Stimulated activated CD8-positive, alpha-beta memory T cell treated with anti-CD3 and anti-CD28 coated beads, Interleukin-15, amount 100 ng/mL, for 4 hours (primary cell): ENCODE measurements around the gene NPR2.

Experiments
- DNase-seq, 2 donors: peaks; one replicate each; pipeline ENCODE4 v3.0.0-alpha.2; 2020; ENCODE audit warnings: low read depth in 2 of 2

NPR2 gene

DNA sequence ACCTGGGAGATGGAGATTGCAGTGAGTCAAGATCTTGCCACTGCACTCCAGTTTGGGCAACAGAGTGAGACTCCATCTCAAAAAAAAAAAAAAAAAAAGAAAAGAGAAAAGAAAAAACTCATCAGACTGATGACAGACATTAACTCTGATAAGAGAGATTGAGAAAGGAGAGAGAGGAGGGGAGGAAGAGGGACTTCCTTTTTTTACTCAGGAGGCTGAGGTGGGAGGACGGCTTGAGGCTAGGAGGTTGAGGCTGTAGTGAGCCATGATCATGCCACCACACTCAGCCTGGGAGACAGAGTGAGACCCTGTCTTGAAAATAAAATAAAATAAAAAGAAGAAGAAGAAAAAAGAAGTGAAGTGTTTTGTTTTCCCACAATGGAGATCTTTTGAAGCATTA, 27.6 kb upstream of the NPR2 start:
- DNase-seq = no peak

DNA sequence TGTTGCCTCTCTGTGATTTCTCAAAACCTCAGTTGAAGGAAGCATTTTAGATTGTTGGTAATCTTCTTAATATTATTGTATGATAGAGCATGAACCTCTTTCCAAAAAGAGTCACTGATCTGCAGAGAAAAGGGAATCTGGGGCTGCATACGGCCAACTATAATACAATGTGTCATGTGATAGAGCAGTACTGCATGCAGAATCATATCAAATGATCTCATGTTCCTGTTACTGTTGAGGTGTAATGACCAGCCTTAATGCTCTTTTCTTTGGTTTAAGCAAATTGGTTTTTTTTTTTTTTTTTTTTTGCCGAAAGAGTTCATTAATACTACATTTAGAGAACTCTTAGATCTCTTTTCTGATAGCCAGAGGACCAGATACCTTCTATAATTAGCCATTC, 24.4 kb upstream of the NPR2 start:
- DNase-seq = no peak

DNA sequence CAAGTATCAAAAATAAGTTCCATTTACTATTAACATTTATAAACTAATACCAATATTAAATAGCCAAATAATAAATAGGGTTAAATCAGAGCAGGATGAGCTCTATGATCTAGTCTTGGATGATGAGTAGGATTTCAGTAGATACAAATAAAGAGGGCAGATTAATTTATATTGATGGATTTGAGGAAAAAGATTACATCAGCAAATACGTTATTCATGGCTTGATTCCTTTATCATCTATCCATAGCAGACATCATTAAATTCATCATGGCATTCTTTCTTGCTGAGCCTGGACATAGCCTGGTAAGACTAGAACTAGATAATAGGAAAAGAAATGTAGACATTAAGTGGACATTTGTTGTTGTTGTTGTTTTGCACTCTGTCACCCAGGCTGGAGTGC, 23.9 kb upstream of the NPR2 start:
- DNase-seq = no peak

DNA sequence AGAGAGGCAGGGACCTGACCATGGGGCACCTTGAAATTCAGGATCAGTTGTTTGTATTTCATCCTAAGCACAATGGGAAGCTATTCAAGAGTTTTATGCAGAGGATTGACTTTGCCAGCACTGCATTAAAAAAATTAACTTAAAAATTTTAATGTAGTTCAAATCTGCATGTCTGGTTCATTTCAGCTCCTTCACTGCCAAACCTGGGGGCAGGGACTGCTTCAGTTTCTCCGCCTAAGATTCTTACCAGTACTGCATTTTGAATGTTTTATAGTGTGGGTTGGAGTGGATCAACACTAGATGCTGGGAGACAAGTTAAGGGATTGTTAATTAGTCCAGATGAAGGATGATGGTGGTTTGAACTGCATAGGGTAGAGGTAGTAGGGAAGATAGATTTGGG, 21.6 kb upstream of the NPR2 start:
- DNase-seq = no peak

DNA sequence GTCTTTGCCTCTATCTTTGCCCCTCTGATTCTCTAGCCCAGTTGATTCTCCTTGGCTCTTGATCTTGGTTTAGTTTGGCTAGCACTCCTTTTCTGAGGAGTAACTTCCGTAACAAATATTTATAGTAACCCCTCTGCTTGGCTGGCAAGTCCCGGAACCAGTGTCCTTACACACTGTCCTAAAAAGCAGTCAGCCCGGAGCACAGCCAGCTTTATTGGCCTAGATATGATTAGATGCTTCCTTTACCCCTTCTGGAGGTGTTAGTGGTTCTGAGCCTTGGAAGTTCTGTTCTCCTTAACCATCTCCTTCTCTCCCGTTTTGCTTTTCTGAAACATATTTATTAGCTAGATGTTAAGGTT, 20.3 kb upstream of the NPR2 start:
- DNase-seq = no peak

DNA sequence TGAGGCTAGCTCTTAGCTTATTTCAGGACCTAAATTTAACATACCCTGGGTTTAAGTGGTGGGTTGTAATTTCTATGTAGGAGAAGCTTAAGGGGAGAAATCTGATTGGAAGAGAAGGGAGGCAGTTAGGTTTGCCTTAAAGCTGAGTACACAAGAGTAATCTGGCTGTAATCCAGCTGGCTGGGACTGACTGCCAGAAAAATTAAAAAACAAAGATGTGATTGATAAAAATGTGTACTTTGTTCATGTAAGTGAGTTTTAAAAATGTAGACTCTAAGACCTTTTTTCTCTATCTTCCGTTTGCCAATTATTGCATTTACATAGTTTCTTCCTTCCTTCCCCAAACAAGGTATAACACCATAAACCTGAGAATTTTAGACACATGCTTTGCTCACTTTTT, 19.9 kb upstream of the NPR2 start:
- DNase-seq = no peak

DNA sequence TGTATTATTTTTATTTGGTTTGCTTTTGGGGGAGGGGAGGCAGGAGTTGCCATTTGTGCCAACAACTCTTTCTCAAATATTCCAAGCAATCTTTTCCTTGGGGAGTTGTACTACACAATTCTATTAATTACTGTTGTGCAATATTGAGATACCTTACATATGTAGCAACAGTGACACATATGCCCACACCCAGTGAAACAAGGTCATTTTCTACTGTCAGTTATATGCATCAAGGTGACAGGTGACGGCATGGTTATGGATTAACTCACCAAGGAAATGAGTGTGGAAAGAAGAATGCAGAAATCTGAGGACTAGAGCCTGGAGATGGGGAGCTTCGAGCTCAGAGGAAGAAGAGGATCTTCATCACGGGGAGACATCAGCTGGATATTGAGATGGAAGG, 19.4 kb upstream of the NPR2 start:
- no peak for DNase-seq

DNA sequence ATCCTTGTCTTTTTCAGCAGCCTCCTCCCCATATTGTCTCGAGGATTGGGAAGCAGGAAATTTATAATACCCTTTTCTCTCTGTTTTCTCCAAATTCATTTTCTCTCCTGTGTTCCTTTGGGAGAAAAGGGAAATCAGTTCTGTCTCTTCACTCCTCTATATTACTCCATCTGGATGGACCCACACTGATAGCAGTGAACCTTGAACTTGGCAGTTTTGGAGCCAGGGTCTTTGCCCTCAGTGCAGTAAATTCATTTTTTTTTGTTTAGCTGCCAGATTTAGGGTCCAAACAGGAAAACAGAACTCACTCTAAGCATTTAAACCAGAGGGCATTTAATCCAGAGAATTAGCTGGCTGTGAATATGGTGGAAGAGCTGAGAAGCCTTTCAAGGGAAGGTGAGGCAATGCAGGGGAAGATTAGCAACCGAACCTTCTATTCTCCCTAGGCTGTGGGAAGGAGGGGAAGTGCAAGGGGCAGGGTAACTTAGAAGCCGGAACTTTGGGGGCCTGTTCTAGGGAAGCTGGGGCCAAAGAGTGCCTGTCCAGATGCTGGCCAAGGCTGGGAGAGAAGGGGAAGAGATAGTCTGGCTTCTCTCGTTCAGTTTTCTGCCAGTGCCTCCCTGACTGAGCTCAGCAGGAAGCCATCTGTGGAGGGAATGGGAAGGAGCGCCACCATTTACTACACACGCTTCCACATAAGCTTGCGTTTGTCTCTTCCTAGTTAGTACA, 16.3 kb upstream of the NPR2 start:
- DNase-seq = no peak

DNA sequence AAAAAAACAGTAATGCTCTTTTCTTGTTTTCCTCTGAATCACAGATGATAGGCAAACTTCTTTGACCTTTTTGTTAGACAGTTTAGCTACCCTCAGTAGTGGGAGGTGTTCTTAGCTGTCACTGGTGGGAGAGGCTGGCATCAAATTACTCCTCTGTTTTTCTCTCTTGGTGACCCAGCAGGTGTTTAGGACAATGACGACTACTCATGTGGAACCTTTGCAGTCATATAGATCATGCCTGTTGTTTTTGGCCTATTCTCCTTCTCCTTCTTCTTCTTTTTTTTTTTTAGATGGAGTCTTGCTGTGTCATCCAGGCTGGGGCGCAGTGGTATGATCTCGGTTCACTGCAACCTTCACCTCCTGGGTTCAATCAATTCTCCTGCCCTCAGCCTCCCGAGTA, 15.4 kb upstream of the NPR2 start:
- no peak for DNase-seq

DNA sequence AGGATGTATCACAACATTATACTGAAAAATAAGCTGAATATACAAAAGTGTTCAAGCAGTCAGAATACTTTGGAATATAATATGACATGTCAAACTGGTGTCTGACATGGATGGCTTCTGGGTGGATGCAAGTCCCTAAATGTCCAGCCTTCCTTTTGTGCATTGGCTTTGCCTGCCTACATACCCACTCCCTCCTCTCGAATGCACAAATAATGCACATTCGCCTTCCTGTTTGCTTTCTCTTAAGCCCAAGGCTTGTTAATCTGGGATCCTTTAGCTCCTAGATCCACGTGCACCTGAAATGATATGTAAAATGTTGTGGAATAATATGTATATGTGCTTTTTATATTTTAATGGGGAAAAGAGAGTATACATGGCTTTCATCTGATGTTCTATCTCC, 12.9 kb upstream of the NPR2 start:
- no peak for DNase-seq

DNA sequence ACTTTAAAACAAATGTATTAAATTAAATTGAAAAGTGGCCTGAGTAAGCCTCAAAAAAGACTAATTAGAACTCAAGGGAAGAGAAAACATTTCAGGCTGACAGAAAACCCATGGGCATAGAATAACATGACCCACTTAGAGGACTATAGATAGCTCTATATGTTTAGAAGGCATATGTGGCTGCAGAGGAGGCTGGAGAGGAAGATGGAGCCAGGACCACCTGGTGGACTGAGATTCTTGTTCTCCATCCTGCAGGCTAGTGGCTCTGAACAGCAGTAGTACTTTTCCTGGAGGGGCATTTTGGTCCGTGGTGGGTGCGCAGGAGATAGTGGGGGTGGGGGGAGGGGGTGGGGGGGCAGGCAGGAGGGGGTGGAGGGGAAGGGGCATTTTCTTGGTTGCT, 10.3 kb upstream of the NPR2 start:
- DNase-seq = no peak

DNA sequence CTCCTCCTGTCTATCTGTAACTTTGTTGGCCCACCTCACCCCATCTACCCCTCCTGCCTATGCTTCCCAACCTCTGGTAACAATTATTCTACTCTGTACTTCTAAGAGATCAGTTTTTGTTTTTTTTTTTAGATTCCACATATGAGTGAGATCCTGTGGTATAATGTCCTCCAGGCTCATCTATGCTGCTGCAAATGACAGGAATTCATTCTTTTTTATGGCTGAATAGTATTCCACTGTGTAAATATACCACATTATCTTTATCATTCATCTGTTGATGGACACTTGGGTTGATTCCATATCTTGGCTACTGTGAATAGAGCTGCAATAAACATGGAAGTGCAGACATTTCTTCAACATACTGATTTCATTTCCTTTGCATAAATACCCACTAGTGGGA, 8.0 kb upstream of the NPR2 start:
- no peak for DNase-seq

DNA sequence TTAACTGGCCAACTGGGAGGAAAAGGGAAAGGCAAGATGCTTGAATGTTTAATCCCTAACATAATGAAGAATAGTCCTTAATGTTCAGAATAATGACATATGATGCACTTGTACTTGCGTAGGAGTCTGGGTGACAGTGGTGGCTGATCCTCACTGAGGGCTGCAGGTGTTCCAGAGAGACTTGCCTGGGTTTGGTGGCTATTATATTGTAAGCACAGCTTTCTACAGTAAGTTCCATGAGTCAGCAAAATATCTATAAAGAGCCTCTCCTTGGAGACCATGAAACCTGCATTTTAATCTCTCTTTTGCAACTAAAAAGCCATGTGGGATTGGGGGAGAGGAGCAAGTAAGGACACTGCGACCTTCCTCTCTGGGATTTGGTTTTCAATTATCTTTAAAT, 1.9 kb upstream of the NPR2 start:
- no peak for DNase-seq

DNA sequence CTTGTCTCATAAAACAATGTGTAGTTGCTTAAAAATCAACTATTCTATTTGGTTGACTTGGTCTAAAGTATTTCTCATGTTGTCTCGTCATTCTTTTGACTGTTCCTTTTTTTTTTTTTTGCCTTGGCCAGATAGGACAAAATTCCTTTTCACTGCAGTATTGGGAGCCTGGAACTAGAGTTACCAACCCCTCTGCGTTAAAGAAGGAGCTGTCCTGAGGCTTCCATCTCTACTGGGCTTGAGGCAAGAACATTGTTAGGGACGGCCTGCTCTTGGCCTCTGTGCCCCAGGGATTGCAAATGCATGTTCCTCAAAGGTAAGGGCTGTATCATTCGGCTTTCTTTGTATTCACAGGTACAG, 1.4 kb upstream of the NPR2 start:
- no peak for DNase-seq

DNA sequence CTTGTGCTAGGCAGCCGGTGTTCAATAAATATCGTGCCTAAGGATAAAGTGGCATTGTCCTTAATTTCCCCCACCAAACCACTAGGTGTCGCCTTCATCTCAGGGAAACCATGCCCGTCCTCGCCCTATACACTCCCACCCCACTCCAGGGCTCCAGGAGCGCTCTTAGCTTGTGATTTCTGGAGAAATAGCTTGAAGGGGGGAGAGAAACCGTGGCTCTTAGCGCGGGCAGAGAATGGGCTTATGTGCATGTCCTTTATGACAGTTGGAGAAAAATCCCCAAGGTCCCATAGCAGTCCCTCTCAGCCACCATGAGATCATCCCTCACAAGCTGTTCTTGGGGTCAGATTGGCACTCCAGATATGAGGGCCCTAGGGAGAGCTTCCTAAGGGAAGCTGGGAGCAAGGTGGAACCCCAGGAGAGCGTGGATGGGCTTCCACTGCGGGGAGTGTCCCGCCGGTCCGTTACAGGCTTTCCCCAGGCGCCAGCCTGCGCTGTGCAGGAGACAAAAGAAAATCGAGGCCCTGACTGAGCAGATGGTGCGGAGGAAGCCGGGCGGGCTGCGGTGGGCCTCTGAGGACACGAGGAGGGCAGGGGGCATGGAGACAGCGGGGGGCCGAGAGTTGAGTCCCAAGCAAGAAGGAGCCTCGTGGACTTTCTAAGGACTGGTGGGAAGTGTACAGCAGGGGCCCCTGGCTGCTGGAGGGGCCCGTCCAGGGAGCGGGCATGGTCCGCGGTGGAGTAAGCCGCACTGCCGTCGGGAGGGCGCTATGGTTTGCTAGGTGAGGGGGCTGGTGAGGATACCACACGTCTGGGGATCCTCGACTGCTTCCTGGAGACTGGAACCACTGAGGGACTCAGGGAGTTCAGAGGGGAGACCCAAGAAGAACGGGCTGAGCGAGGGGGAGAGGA, 750 bp upstream of the NPR2 start:
- DNase-seq = peak in 1 of 2 donors; percentile 29

DNA sequence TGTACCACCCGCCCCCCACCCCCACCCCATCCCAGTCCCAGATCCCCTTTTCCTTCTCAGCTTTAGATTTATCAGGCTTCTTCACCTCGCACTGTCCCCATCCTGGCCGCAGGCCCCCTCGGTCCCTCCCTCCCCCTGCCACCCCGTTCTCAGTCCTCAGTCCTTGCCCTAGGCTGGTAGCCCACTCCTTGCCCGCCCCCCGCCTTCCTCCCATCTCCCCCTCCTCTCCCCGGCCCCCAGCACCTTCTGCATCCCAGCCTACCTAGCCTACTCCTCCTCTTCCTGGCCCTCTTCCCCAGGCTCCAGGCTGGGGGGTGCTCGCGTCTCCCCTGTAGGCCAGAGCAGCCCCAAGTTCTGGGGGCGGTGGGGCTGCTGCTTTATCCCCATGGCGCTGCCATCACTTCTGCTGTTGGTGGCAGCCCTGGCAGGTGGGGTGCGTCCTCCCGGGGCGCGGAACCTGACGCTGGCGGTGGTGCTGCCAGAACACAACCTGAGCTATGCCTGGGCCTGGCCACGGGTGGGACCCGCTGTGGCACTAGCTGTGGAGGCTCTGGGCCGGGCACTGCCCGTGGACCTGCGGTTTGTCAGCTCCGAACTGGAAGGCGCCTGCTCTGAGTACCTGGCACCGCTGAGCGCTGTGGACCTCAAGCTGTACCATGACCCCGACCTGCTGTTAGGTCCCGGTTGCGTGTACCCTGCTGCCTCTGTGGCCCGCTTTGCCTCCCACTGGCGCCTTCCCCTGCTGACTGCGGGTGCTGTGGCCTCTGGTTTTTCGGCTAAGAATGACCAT, 828 bp downstream of the NPR2 start:
- no peak for DNase-seq

DNA sequence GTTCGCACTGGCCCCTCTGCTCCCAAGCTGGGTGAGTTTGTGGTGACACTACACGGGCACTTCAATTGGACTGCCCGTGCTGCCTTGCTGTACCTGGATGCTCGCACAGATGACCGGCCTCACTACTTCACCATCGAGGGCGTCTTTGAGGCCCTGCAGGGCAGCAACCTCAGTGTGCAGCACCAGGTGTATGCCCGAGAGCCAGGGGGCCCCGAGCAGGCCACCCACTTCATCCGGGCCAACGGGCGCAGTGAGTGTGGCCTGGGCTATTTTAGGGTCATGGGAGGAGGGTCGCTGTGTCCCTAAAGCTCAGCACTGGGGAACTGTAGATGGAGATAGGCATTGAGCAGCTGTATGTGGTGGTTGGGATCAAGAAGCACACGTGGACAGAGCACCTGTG, 1.4 kb downstream of the NPR2 start:
- DNase-seq = no peak

DNA sequence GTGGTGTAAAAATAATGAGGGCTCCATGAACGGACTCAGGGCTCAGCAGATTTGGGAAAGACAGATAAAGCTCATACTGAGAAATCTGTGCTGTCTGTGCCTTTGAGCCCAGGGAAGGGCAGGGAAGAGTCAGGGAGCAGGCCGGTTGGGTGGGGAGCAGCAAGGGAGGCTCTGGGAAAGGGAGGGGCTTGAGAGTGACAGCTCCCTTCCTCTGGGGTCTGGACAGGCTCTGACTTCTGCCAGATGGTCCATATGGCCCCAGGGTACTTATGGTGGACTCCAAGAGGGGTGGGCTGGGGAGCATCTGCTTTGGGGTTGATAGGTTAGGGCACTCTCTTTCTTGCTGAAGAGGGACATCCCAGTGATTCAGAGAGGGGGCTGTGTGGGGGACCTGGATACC, 2.1 kb downstream of the NPR2 start:
- DNase-seq = no peak

DNA sequence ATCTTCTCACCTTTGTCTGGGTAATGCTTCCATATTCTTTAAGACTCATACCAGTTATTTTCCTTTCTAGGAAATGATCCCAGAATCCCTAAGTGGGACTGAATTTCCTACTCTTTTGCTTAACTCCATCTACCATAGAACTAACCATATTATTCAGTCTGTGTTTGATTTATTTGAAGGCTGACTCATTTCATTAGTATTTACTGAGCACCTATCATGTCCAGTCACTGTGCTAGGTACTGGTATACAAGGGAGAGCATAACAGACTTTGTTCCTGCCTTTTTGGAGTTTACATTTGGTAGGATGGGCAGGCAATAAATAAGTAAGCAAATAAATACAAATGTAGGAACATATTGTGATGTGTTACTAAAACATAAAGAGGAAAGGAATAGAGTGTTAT, 4.3 kb downstream of the NPR2 start:
- DNase-seq = no peak

DNA sequence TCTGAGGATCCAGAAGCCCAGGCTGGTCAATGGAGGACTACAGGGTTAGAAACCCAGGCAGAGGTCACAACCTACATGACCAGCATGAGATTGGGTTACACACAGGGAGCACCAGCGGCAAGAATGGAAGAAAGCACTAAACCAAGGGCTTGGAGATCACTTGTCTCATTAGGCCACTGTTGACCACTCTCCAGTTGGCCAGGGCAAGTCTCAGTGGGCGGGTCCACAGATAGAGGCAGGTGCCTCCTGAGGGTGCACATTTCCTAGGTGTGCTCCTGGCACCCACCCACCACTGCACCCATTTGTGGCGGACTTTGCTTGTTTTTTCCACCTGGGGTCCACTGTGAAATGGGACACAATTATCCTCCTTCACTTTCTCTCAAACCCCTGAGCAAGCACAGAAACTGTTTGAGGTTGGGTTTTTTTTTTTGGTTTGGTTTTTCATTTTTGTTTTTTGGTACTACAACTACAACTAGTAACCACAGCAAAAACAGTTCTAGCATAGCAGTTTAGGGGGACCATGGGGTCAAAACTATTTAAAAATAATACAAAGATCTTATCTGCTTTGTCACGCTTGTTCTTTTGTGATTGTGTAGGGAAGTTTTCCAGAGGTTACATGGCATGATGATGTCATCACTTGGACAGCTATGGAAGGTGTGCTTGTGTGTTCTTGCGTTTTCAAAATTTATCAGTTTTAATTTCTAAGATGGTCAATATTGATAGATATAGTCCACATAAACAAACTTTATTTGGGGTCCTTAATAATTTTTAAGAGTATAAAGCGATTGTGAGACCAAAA, 6.1 kb downstream of the NPR2 start:
- DNase-seq = no peak

DNA sequence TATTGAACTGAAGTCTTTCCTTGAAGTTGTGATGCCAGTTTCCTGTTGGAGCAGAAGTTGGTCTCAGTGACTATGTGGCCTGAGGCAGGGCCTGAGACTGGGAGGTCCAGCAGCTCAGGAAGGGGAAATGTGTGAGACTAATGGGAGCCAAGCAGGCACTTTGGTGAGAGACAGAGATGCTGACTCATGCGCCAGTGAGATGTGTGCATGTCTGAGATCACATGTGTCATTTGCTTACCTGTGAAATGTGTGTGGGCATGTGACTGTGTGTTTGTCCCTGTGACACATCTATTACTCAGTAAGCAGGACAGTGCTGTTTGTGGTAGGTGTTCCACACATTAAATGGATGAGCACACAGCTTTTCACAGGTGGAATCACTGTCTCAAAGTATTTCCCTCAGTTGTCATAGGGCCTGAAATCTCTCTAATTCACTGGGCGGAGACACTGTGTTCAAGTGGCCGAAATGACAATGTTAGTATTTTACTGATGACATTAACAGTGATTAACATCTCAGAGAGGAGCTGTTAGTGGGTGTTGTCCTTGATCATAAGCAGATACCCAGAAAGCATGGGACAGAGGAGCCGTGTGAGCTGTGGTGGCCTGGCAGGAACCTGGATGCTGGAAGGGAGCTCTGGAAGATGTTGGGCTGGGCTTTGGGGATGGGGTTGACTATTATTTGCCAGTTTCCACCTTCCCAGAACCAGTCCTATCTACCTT, 7.4 kb downstream of the NPR2 start:
- no peak for DNase-seq
